Panc1 (cell line): ENCODE data around the gene FAM43A. TPM values are rescaled to one million over a fixed set of nuclear protein-coding genes. Genes with fewer than 3 reads are reported as not detected.

Experiments
- ATAC-seq: fragments of 200-7000 bp; cut with Tn5 transposase; 2 replicates; pipeline ENCODE4 v1.9.1; 2020; ENCODE audit warnings: mild to moderate bottlenecking, moderate library complexity
- BruUV-seq: library from RNA; stranded (reverse); fragments of 400-500 nt; replicated peaks from 2 replicates; lab custom pipeline; 2021; lab: Mats Ljungman, UMichigan
- CTCF ChIA-PET: fragments of 300-600 bp; sonication (Branson Sonifier 250); formaldehyde crosslinking; loops from one replicate; lab custom pipeline; 2022; ENCODE audit warnings: antibody characterized with exemption; lab: Charles Lee
- POLR2A ChIA-PET: fragments of 300-600 bp; sonication (Branson Sonifier 250); formaldehyde crosslinking; loops from one replicate; lab custom pipeline; 2022; ENCODE audit warnings: antibody characterized with exemption; lab: Charles Lee
- DNase-seq: peaks from one replicate; pipeline ENCODE4 v3.0.0-alpha.2; 2010; ENCODE audit warnings: low read depth, low spot score
- H3K27ac ChIP-seq: 2 replicates; pipeline ENCODE4 v1.5.1; 2011; ENCODE audit warnings: mild to moderate bottlenecking, low read length, inconsistent platforms
- H3K27me3 ChIP-seq: fragments of 200-500 bp; sonication (Bioruptor generic); 2 replicates; pipeline ENCODE4 v1.6.0; 2014; ENCODE audit warnings: low read length, inconsistent platforms; ENCODE audit not compliant: control insufficient read depth, insufficient read depth
- H3K36me3 ChIP-seq: fragments of 200-500 bp; sonication (Bioruptor generic); 2 replicates; pipeline ENCODE4 v1.5.1; 2014; ENCODE audit warnings: inconsistent platforms, mild to moderate bottlenecking, low read length, moderate library complexity; ENCODE audit not compliant: control insufficient read depth, insufficient read depth
- H3K4me1 ChIP-seq: 2 replicates; pipeline ENCODE4 v1.5.1; 2011; ENCODE audit warnings: inconsistent platforms, mild to moderate bottlenecking, low read length, moderate library complexity; ENCODE audit not compliant: control insufficient read depth, insufficient read depth
- H3K4me3 ChIP-seq, 2 experiments: 2 replicates each; pipeline ENCODE4 v1.5.1; 2011 to 2012; ENCODE audit warnings: low read depth in 2 of 2, low read length in 2 of 2, mild to moderate bottlenecking in 2 of 2, inconsistent platforms in 1 of 2, moderate library complexity in 1 of 2
- H3K9me3 ChIP-seq: fragments of 200-500 bp; sonication (Bioruptor generic); 2 replicates; pipeline ENCODE4 v1.5.1; 2014; ENCODE audit warnings: low read depth, mild to moderate bottlenecking, inconsistent platforms, low read length, moderate library complexity; ENCODE audit not compliant: control insufficient read depth, insufficient read depth
- POLR2AphosphoS5 ChIP-seq: IDR thresholded peaks from 2 replicates; pipeline ENCODE4 v1.6.1; 2012; ENCODE audit warnings: mild to moderate bottlenecking, low read depth, low read length, moderate library complexity
- SIN3A ChIP-seq: IDR thresholded peaks from 2 replicates; pipeline ENCODE4 v1.6.1; 2012; ENCODE audit warnings: low read depth, mild to moderate bottlenecking, low read length, moderate library complexity, borderline replicate concordance; ENCODE audit not compliant: insufficient read depth
- TCF7L2 ChIP-seq: IDR thresholded peaks from 2 replicates; pipeline ENCODE4 v1.6.1; 2011; ENCODE audit warnings: mild to moderate bottlenecking, low read depth, low read length, inconsistent platforms
- in situ Hi-C: cut with HindIII; loops from 2 replicates; pipeline ENCODE4 v1.10.0; 2016; ENCODE audit warnings: low sequenced_read_pairs, low pct_unique_long_range_greater_than_20kb
- intact Hi-C: fragments of 100-400 bp; cut with micrococcal nuclease; formaldehyde crosslinking; loops from one replicate; pipeline ENCODE4 v1.10.0; 2022; ENCODE audit not compliant: unreplicated experiment
- total RNA-seq: library from RNA; stranded (reverse); gene quantifications from one replicate; pipeline ENCODE4 v1.2.1, GENCODE V29; 2021; ENCODE audit not compliant: unreplicated experiment
- TF ChIP-seq, protein P1 (sequence below): fragments of 450-650 bp; IDR thresholded peaks from 2 replicates; pipeline ENCODE4 v1.5.1; 2017; ENCODE audit warnings: mild to moderate bottlenecking
- TF ChIP-seq, protein P2 (sequence below), 2 experiments: IDR thresholded peaks; 2 replicates each; pipeline ENCODE4 v1.6.1; 2011 to 2012; ENCODE audit warnings: low read depth in 2 of 2, control low read depth in 1 of 2, low read length in 1 of 2, mild to moderate bottlenecking in 1 of 2, moderate library complexity in 1 of 2; ENCODE audit not compliant: insufficient read depth in 1 of 2

Gene FAM43A
- total RNA-seq, 1 experiment from 2014 or later = 51.4 TPM

DNA sequence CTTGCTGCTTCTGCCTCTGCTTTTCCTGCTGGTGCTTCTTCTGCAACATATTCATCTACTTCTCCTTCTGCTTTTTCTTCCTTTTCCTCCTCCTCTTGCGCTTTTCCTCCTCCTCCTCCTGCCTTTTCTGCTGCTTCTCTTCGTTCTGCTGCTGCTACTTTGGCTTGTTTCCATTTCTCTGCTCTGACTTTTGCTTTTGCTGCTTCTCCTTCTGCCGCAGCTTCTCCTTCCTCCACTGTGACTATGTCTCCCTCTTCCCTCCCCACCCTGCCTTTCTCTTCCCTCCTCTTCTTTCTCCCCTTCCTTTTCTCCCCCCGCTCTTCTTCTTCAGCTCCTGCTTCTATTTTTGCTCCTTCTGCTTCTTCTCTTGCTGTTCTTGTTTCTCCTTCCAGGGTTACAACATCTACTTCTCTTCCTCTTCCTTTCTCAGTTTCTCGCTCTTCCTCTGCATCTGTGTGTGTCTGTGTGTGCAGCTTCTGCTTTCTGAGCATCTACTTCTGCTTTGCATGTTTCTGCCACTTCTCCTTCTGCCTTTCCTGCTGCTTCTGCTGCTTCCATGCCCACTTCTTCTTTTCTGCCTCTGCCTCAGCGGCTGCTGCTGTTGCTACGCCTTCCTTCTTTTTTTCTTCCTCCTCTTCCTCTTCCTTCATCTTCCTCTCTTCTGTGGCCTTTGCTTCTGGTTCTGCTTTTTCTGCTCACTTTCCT is 51.4 kb downstream of the FAM43A start:
- CTCF ChIA-PET = interaction anchor here (0.5 kb wide), 1 partner anchor 39 kb away, joined by 8 read pairs; no protein-coding TSS in a partner anchor
- Histone ChIP-seq H3K4me1 (peaks cover 9% of the 10 kb centered on the region), H3K27ac (no peak overlapping the region), H3K4me3 (no peak overlapping the region; a peak in 1 of 4 replicates), H3K36me3 (no peaks in the 10 kb centered on the region), H3K9me3 (peaks cover 6% of the 10 kb centered on the region; the same call in 1 of the 2 replicates), H3K27me3 (no peaks in the 10 kb centered on the region)
- POLR2A ChIA-PET = interaction anchor here (0.6 kb wide), 1 partner anchor 148 kb away, joined by 6 read pairs; no protein-coding TSS in a partner anchor
- intact Hi-C loops (no loop called here), in situ Hi-C loops (no loop called here)
- TF ChIP-seq, protein P1, sequence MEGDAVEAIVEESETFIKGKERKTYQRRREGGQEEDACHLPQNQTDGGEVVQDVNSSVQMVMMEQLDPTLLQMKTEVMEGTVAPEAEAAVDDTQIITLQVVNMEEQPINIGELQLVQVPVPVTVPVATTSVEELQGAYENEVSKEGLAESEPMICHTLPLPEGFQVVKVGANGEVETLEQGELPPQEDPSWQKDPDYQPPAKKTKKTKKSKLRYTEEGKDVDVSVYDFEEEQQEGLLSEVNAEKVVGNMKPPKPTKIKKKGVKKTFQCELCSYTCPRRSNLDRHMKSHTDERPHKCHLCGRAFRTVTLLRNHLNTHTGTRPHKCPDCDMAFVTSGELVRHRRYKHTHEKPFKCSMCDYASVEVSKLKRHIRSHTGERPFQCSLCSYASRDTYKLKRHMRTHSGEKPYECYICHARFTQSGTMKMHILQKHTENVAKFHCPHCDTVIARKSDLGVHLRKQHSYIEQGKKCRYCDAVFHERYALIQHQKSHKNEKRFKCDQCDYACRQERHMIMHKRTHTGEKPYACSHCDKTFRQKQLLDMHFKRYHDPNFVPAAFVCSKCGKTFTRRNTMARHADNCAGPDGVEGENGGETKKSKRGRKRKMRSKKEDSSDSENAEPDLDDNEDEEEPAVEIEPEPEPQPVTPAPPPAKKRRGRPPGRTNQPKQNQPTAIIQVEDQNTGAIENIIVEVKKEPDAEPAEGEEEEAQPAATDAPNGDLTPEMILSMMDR = no peak
- TF ChIP-seq, protein P2, sequence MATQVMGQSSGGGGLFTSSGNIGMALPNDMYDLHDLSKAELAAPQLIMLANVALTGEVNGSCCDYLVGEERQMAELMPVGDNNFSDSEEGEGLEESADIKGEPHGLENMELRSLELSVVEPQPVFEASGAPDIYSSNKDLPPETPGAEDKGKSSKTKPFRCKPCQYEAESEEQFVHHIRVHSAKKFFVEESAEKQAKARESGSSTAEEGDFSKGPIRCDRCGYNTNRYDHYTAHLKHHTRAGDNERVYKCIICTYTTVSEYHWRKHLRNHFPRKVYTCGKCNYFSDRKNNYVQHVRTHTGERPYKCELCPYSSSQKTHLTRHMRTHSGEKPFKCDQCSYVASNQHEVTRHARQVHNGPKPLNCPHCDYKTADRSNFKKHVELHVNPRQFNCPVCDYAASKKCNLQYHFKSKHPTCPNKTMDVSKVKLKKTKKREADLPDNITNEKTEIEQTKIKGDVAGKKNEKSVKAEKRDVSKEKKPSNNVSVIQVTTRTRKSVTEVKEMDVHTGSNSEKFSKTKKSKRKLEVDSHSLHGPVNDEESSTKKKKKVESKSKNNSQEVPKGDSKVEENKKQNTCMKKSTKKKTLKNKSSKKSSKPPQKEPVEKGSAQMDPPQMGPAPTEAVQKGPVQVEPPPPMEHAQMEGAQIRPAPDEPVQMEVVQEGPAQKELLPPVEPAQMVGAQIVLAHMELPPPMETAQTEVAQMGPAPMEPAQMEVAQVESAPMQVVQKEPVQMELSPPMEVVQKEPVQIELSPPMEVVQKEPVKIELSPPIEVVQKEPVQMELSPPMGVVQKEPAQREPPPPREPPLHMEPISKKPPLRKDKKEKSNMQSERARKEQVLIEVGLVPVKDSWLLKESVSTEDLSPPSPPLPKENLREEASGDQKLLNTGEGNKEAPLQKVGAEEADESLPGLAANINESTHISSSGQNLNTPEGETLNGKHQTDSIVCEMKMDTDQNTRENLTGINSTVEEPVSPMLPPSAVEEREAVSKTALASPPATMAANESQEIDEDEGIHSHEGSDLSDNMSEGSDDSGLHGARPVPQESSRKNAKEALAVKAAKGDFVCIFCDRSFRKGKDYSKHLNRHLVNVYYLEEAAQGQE (IDR thresholded peaks at IDR 0.05; ENCODE audit: insufficient read depth in 1 of 2, low read depth in 2 of 2, low read length in 1 of 2) = no peak
- TF ChIP-seq TCF7L2 = no peak
- TF ChIP-seq SIN3A = no peak
- no peak for TF ChIP-seq POLR2AphosphoS5
- no peak for DNase-seq
- ATAC-seq = no peak
- BruUV-seq = no TSS peak

Other genes starting within 250 kb of the FAM43A start
- 169 TPM for gene ATP13A3, start 198.9 kb upstream of the FAM43A start, total RNA-seq
- 70.1 TPM for gene TMEM44, start 52.5 kb upstream of the FAM43A start, total RNA-seq
- gene LSG1, start 13.7 kb upstream of the FAM43A start, total RNA-seq = 72.9 TPM